ENCODE data around the gene DNAJC5.

GRCh38 chr20:63940472-63941266, 45.7 kb downstream of the DNAJC5 start:
- TF ChIP-seq CTCF (conservative IDR thresholded peaks at IDR 0.05 in 1 of 2, IDR thresholded peaks at IDR 0.05 in 1 of 2; ENCODE audit: extremely low read depth in 1 of 2, insufficient read depth in 1 of 2, low read depth in 1 of 2, low read length in 2 of 2): no peak
- TF ChIP-seq EZH2 (IDR thresholded peaks at IDR 0.05; ENCODE audit: borderline replicate concordance, low read length): no peak

All from mammary epithelial cell (primary cell).